ENCODE measurements around the gene GDF2.

GDF2 gene

DNA sequence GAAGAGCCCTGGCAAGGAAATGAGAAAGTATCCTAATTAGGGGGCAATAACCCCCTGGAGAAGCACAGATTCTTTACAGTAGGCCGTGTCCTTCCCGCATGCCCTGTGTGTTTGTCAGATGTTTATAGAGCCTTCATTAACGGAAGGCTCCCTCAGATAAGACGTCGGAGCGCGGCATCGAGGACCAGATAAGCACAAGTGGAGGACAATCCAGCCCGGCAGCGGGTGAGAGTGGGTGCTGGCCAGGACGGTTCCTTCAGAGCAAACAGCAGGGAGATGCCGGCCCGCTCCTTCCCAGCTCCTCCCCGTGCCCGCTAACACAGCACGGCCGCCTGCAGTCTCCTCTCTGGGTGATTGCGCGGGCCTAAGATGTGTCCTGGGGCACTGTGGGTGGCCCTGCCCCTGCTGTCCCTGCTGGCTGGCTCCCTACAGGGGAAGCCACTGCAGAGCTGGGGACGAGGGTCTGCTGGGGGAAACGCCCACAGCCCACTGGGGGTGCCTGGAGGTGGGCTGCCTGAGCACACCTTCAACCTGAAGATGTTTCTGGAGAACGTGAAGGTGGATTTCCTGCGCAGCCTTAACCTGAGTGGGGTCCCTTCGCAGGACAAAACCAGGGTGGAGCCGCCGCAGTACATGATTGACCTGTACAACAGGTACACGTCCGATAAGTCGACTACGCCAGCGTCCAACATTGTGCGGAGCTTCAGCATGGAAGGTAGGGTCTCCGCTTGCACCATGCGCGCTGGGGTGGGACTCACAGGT is at the start of gene GDF2:
GDF2 (plus strand) TSS at position 155 of the 762 bp plus-strand sequence; CDS start at position 370, 215 bp downstream.
- DNase-seq (ENCODE audit: low spot score) = no peak

GRCh38 chr10:47276071-47276470 is 46.2 kb upstream of the GDF2 start:
- DNase-seq (ENCODE audit: low spot score) = no peak

DNA sequence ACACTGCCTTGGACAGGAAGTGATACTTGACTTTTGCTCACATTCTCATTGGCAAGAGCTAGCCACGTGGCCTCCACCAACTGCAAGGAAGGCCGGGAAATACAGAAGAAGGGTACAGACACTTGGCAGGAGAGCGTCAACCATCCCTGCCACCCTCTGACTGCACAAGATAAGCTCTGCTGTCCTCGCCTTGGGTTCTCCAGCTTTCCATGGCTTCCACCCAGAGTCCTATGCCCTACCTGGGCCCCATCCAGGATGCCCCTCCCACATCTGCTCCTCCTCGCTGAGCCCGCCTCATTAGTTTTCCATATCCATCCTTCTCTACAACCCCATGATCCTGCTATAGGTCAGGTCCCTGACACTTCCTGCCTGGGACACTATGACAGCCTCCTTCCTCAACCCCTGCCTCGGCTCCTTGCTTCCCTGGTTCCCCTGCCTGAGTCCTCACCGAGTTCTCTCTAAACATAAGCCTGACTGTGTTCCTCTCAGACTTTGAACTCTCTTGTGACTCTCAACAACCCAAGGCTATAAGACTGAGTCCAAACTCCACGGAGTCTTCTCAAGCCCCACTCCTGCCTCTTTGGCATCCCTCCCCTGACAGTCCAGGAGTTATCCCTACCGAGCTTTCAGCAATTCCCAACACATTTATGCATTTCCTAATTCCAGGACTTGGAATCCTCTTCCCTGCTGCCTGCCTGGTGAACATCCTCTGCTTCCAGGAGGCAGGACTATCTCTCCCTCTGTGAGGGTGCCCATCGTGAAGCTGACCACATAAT is 45.5 kb upstream of the GDF2 start:
- no peak for DNase-seq (ENCODE audit: low spot score)

DNA sequence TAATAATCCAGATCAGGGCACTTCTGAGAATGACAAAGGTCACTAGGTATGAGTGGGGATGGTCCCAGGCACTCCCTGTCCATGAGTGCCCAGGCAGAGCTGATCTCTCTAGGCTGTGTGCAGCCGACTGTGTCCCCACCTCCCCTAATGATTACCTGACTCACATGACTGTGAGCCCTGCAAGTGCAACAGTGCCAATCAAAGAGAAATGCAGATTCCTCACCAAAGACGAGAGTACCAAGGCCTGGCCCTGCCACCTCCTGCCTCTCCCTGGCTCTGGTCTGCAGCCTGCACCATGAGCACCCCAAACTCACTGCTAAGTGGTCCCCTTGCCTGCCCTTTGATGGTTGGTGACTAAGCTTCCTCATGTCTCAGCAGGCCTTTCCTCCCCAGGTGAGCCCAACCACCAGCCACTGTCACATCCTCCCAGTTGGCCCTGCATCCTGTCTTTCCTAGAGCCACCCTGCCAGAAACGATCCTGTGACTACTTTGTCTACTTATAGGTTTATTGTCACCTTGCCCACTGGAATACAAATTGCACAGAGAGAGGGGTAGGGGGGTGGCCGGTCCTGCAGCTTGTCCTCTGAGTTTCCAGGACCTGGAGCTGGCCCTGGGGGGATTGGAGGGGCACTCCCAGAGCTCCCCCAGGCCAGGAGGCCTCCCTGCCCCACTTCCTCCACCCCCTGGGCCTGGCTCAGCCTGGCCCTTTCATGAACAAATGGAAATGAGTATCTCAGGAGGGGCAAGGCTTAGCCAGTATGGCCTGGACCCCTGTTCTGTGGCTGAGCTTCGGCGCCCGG is 44.7 kb upstream of the GDF2 start:
- no peak for DNase-seq (ENCODE audit: low spot score)

DNA sequence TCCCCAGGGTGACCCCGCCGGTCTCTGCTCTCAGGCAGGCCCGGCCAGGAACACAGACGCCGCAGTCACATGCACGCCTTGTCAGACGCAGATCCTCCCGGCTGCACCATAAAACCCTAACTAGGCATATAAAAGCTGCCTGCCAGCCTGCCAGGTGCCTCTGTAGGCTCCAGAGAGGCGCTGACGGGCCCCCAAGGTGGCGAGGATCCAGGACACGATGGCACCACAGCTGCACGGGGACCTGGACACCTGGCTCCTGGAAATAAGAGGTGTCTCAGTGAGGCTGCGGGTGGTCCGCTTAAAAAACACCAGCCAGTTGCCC is 44.1 kb upstream of the GDF2 start:
- DNase-seq (ENCODE audit: low spot score) = no peak

GRCh38 chr10:47278720-47279119 is 43.5 kb upstream of the GDF2 start:
- DNase-seq (ENCODE audit: low spot score) = no peak

DNA sequence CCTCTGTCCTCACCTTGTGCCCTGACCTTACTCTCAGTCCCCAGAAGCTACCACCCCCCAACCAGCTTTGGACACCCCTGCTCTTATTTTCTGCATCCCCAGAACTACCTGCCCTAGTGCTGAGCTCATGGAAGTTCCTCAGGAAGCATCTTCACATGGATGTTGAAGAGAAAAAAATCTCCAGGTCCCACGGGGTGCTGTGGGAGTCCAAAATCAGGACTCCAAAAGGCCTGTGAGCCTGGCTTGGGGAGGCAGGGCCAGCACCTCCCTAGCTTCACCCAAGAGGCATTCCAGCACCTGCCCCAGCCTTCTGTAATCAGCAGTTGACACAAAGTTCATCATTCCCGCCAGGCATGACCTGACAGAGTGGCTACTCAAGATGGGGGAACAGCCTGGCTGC is 43.0 kb upstream of the GDF2 start:
- no peak for DNase-seq (ENCODE audit: low spot score)

- no peak for DNase-seq (ENCODE audit: low spot score)
These were observed 40.1 kb upstream of the GDF2 start for GRCh38 chr10:47282005-47282656.

- DNase-seq (ENCODE audit: low spot score) = no peak
These were observed 39.6 kb upstream of the GDF2 start for GRCh38 chr10:47282657-47283018.

DNA sequence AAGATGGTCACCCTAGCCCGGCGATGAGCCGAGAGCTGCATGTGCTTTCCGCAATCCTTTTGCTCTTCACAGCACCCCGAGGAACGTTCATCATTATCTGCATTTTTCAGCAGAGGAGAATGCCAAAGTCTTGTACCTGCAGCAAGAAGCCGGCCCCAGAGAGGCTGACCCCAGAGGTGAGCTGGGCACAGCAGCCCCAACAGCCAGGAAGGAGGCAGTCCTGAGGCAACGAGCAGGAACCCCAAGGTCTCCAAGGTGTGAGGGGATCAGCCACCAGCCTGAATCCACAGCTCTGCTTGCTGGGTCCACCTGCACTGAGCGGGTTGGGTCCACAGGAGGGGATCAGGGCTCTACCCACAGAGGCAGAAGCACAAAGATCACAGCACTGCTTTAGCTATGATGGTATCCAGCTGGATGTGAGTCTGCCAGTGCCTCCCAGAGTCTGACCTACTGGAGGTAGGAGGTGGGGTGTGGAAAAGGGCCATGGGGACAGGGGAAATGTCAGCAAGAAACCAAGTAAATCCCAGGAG is 39.1 kb upstream of the GDF2 start:
- no peak for DNase-seq (ENCODE audit: low spot score)

DNA sequence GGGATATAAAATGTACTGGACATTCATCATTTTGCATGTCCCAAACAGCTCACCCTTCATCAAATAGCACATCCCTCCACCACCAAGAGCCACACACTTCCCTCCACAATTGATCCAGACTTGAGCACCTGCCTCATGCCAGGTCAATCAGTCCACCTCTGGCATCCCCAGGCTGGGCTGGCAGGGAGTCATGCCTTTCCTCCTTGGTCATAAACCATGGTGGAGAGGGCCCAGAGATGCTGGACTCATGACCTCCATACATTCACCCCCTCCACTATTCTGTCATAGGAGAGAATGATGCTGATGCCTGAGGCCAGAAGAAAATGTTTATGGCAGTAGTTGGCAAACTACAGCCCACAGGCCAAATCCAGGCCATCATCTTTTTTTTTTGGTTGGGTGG is 38.4 kb upstream of the GDF2 start:
- DNase-seq (ENCODE audit: low spot score) = no peak

- DNase-seq (ENCODE audit: low spot score) = no peak
These were observed 36.7 kb upstream of the GDF2 start for GRCh38 chr10:47285381-47286115.

GRCh38 chr10:47286116-47286505 is 36.1 kb upstream of the GDF2 start:
- DNase-seq (ENCODE audit: low spot score) = no peak

GRCh38 chr10:47286591-47287315 is 35.5 kb upstream of the GDF2 start:
- no peak for DNase-seq (ENCODE audit: low spot score)

DNA sequence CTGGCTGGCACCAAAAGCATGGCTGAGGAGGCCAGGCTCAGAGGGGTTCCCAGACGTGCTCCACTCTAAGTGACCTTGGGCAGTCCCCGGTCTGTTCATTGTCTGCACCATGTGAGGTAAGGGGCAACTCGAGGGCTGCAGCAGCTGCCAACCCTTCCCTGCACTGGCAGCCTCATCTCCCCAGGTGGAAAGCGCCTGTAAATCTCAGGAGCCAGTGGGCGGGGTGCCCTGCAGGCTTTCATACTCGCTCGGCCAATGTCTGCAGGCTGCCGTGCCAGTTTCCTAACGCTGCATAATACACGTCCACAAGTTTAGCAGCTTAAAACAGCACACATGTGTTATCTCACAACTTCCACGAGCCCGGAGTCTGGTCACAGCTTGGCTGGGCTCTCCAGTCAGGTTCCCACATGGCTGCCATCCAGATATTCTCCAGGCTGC is 34.9 kb upstream of the GDF2 start:
- no peak for DNase-seq (ENCODE audit: low spot score)

GRCh38 chr10:47287805-47288204 is 34.4 kb upstream of the GDF2 start:
- DNase-seq (ENCODE audit: low spot score) = no peak

DNA sequence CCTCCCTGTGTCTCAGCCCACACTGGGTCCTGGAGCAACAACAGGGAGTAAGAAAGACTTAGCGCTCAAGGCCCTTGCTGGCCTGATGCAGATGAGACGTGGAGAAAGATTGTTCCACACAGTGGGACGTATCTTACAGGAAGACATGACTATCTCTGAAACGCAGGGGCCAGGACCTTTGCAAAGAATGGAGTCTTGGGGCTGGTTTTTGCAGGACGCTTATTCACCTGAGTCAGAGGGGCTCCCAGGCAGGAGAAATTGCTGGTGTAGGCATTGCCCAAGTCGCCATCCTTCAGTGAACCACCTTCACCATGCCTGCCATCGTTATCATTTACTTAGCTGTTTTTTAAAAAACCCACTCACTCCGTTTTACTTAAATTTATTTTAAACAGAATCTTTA is 34.0 kb upstream of the GDF2 start:
- DNase-seq (ENCODE audit: low spot score) = no peak

GRCh38 chr10:47288916-47289495 is 33.2 kb upstream of the GDF2 start:
- DNase-seq (ENCODE audit: low spot score) = no peak

DNA sequence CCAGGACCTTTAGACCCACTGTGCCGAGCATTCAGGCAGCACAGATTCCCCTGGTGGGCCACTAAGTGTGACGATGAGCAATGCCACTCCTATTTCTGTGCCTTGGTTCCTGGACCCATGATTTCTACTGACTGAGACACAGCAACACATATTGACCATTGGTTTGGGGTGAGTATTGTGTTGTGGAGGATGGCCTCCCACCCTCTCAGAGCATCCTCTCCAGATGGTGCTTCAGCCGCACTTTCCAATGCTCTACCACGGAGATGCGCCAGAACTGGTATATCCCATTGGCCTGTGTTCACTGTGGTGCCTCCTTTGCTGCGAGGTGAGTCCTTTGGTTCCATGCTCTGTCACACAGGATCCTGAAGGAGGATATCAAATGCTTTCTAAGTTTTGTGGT is 32.3 kb upstream of the GDF2 start:
- DNase-seq (ENCODE audit: low spot score) = no peak

GRCh38 chr10:47290338-47290737 is 31.9 kb upstream of the GDF2 start:
- no peak for DNase-seq (ENCODE audit: low spot score)

All from hepatic stellate cell (primary cell).